ENCODE results near the gene IL5.
"Not testable (repeated sequence)": the region's sequence is repeated elsewhere in the genome, so short reads cannot be mapped to it uniquely, and the experiment has no call there.

IL5 gene

GRCh38 chr5:132559383-132560060 is 16.2 kb upstream of the IL5 start:
- DNase-seq (ENCODE audit: insufficient read length, low spot score): no peak
- FAIRE-seq: no peak
- TF ChIP-seq PAX5 (IDR thresholded peaks at IDR 0.05; ENCODE audit: insufficient read depth, low read length, severe bottlenecking) (no peak), POU2F2 (IDR thresholded peaks at IDR 0.05; ENCODE audit: low read depth, low read length) (no peak), POLR2A (IDR thresholded peaks at IDR 0.05; ENCODE audit: low read depth, low read length) (no peak), SPI1 (IDR thresholded peaks at IDR 0.05; ENCODE audit: low read depth, low read length) (no peak), POLR2AphosphoS5 (IDR thresholded peaks at IDR 0.05; ENCODE audit: low read depth, low read length) (no peak), TAF1 (IDR thresholded peaks at IDR 0.05; ENCODE audit: low read depth, low read length) (no peak)

GRCh38 chr5:132557478-132558172 is 14.3 kb upstream of the IL5 start:
- TF ChIP-seq POLR2AphosphoS5 (IDR thresholded peaks at IDR 0.05; ENCODE audit: low read depth, low read length) (0 out of 2 replicates have a peak, but pooled peaks have one; percentile 9), PAX5 (IDR thresholded peaks at IDR 0.05; ENCODE audit: insufficient read depth, low read length, severe bottlenecking) (no peak)
- DNase-seq (ENCODE audit: insufficient read length, low spot score): peak; percentile 10
- FAIRE-seq: peak; percentile 66

DNA sequence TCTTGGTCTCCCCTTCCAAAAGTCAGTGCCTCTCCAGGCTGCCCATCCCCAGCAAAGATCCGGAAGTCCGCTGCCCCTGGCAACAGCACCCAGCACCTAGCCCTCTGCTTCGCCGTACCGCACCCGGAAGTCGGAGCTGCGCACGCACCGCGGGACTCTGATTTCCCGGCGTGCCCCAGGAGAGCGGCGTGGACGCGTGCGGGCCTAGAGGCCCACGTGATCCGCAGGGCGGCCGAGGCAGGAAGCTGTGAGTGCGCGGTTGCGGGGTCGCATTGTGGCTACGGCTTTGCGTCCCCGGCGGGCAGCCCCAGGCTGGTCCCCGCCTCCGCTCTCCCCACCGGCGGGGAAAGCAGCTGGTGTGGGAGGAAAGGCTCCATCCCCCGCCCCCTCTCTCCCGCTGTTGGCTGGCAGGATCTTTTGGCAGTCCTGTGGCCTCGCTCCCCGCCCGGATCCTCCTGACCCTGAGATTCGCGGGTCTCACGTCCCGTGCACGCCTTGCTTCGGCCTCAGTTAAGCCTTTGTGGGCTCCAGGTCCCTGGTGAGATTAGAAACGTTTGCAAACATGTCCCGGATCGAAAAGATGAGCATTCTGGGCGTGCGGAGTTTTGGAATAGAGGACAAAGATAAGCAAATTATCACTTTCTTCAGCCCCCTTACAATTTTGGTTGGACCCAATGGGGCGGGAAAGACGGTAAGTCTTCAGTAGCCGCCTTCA is 13.6 kb upstream of the IL5 start, which contains the start of gene RAD50:
Gene RAD50 (plus strand): TSS at position 215 of the 715 bp plus-strand sequence. CDS start 348 bp downstream, at position 563.
- FAIRE-seq: peak; percentile 99
- peak; percentile 8; the same call in 1 of the 2 replicates for TF ChIP-seq SPI1 (IDR thresholded peaks at IDR 0.05; ENCODE audit: low read depth, low read length)
- TF ChIP-seq POU2F2 (IDR thresholded peaks at IDR 0.05; ENCODE audit: low read depth, low read length): no peak; the same call in 1 of the 2 replicates
- peak; percentile 71 for TF ChIP-seq TAF1 (IDR thresholded peaks at IDR 0.05; ENCODE audit: low read depth, low read length)
- peak; percentile 96 for TF ChIP-seq POLR2AphosphoS5 (IDR thresholded peaks at IDR 0.05; ENCODE audit: low read depth, low read length)
- TF ChIP-seq POLR2A (IDR thresholded peaks at IDR 0.05; ENCODE audit: low read depth, low read length): peak; percentile 87
- no peak for TF ChIP-seq PAX5 (IDR thresholded peaks at IDR 0.05; ENCODE audit: insufficient read depth, low read length, severe bottlenecking)
- DNase-seq (ENCODE audit: insufficient read length, low spot score): peak; percentile 82

GRCh38 chr5:132556153-132556762 is 12.9 kb upstream of the IL5 start:
- DNase-seq (ENCODE audit: insufficient read length, low spot score) (no peak), FAIRE-seq (no peak)
- no peak for TF ChIP-seq POLR2AphosphoS5 (IDR thresholded peaks at IDR 0.05; ENCODE audit: low read depth, low read length)
- TF ChIP-seq PAX5 (IDR thresholded peaks at IDR 0.05; ENCODE audit: insufficient read depth, low read length, severe bottlenecking): no peak
- no peak for TF ChIP-seq POU2F2 (IDR thresholded peaks at IDR 0.05; ENCODE audit: low read depth, low read length)
- no peak for TF ChIP-seq SPI1 (IDR thresholded peaks at IDR 0.05; ENCODE audit: low read depth, low read length)
- TF ChIP-seq TAF1 (IDR thresholded peaks at IDR 0.05; ENCODE audit: low read depth, low read length): no peak
- TF ChIP-seq POLR2A (IDR thresholded peaks at IDR 0.05; ENCODE audit: low read depth, low read length): no peak

DNA sequence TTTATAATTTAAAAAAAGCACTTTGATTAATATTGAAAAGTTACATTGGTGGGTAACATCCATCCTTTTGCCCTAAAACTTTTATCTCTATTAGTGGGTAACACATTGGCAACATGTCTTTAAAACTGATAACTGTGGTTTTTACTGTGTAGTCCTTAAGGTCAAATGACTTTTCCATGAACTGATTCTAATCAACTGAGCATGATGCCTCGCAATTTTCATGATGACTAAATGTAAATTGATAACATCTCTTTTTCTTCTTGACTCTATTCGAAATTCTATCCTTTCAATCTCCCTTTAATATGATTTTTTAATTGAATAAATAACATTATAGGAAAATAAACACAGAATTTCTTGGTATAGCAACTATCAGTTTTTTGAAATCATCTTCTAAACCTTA is 6.3 kb upstream of the IL5 start:
- TF ChIP-seq POLR2A (IDR thresholded peaks at IDR 0.05; ENCODE audit: low read depth, low read length): no peak
- no peak for TF ChIP-seq POLR2AphosphoS5 (IDR thresholded peaks at IDR 0.05; ENCODE audit: low read depth, low read length)
- no peak for TF ChIP-seq POU2F2 (IDR thresholded peaks at IDR 0.05; ENCODE audit: low read depth, low read length)
- no peak for TF ChIP-seq PAX5 (IDR thresholded peaks at IDR 0.05; ENCODE audit: insufficient read depth, low read length, severe bottlenecking)
- TF ChIP-seq SPI1 (IDR thresholded peaks at IDR 0.05; ENCODE audit: low read depth, low read length): no peak
- no peak for DNase-seq (ENCODE audit: insufficient read length, low spot score)
- no peak for FAIRE-seq

GRCh38 chr5:132548834-132549233 is 5.5 kb upstream of the IL5 start:
- not testable (repeated sequence) for DNase-seq (ENCODE audit: insufficient read length, low spot score); FAIRE-seq

GRCh38 chr5:132547269-132547668 is 3.9 kb upstream of the IL5 start:
- TF ChIP-seq PAX5 (IDR thresholded peaks at IDR 0.05; ENCODE audit: insufficient read depth, low read length, severe bottlenecking) (no peak), POU2F2 (IDR thresholded peaks at IDR 0.05; ENCODE audit: low read depth, low read length) (no peak), POLR2A (IDR thresholded peaks at IDR 0.05; ENCODE audit: low read depth, low read length) (no peak), SPI1 (IDR thresholded peaks at IDR 0.05; ENCODE audit: low read depth, low read length) (no peak), POLR2AphosphoS5 (IDR thresholded peaks at IDR 0.05; ENCODE audit: low read depth, low read length) (no peak), TAF1 (IDR thresholded peaks at IDR 0.05; ENCODE audit: low read depth, low read length) (no peak)
- no peak for DNase-seq (ENCODE audit: insufficient read length, low spot score)
- peak; percentile 38 for FAIRE-seq

DNA sequence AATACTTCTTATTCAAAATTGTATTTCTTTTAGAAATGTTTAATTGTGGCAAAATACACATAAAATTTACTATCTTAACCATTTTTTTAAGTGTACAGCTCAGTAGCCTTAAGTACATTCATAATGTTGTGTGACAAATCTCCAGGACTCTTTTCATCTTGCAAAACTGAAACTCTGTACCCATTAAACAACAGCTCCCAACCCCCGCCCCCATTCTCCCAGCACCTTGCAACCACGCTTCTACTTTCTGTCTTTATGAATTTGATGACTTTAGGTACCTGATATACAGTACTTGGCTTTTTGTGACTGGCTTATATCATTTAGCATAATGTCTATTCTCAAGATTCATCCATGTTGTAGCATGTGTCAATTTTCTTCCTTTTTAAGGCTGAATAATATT is 2.8 kb upstream of the IL5 start:
- FAIRE-seq (no peak), DNase-seq (ENCODE audit: insufficient read length, low spot score) (no peak)
- TF ChIP-seq POLR2A (IDR thresholded peaks at IDR 0.05; ENCODE audit: low read depth, low read length) (no peak), TAF1 (IDR thresholded peaks at IDR 0.05; ENCODE audit: low read depth, low read length) (no peak), POLR2AphosphoS5 (IDR thresholded peaks at IDR 0.05; ENCODE audit: low read depth, low read length) (no peak), SPI1 (IDR thresholded peaks at IDR 0.05; ENCODE audit: low read depth, low read length) (no peak), PAX5 (IDR thresholded peaks at IDR 0.05; ENCODE audit: insufficient read depth, low read length, severe bottlenecking) (no peak)

DNA sequence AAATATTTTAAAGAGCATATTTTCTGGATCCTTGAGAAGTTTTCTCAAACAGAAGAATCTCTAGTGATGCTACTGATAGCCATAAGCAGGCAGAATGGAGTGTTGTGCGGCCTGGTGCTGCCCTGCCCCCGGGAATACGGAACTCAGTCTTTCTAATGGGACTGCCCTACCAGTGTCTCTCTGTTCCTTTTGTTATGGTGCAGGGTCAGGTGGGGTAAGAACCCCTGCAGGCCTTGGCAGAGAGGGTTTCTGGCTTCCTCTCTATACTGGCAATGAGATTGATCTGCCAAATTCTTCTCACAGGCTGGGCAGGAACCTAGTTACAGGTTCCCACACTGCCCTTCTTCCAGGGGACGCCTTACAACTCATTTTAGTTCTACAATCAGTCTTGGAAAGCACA is 2.6 kb downstream of the IL5 start:
- no peak for TF ChIP-seq POLR2AphosphoS5 (IDR thresholded peaks at IDR 0.05; ENCODE audit: low read depth, low read length)
- no peak for TF ChIP-seq POLR2A (IDR thresholded peaks at IDR 0.05; ENCODE audit: low read depth, low read length)
- TF ChIP-seq POU2F2 (IDR thresholded peaks at IDR 0.05; ENCODE audit: low read depth, low read length): no peak
- TF ChIP-seq PAX5 (IDR thresholded peaks at IDR 0.05; ENCODE audit: insufficient read depth, low read length, severe bottlenecking): no peak
- DNase-seq (ENCODE audit: insufficient read length, low spot score) (no peak), FAIRE-seq (no peak)
